Endothelial cell of umbilical vein (primary cell): Measurements from ENCODE around the gene IRF8. TPM values are rescaled to one million over a fixed set of nuclear protein-coding genes. Genes with fewer than 3 reads are reported as not detected.

Experiments
- BruUV-seq: library from RNA; stranded (reverse); fragments of 400-500 nt; replicated peaks from 2 replicates; lab custom pipeline; 2021; lab: Mats Ljungman, UMichigan
- CTCF ChIA-PET: fragments of 300-600, 350-600 bp; sonication (Branson Sonifier 250); formaldehyde crosslinking; loops from one replicate; lab custom pipeline; 2021; ENCODE audit warnings: antibody characterized with exemption, inconsistent platforms; lab: Charles Lee
- POLR2A ChIA-PET: fragments of 300-600, 350-600 bp; sonication (Branson Sonifier 250); formaldehyde crosslinking; loops from one replicate; lab custom pipeline; 2021; ENCODE audit warnings: antibody characterized with exemption, inconsistent platforms; lab: Charles Lee
- DNase-seq: peaks from one replicate; pipeline ENCODE4 v3.0.0-alpha.2; 2011; ENCODE audit warnings: low read depth, low spot score
- FAIRE-seq: peaks from 2 replicates; lab custom pipeline; 2011; peaks lifted over from hg19 to GRCh38; lab: Jason Lieb, UNC
- H2AFZ ChIP-seq: 2 replicates; pipeline ENCODE4 v1.6.0; 2012; ENCODE audit warnings: low read depth, low read length, control low read depth, inconsistent platforms
- H3K27ac ChIP-seq: 2 replicates; pipeline ENCODE4 v1.5.1; 2011; ENCODE audit warnings: low read depth, mild to moderate bottlenecking, control low read depth, low read length, moderate library complexity; ENCODE audit not compliant: insufficient read depth
- H3K27me3 ChIP-seq, 2 experiments: 2 replicates each; pipeline versions ENCODE4 v1.6.0 to v1.6.1; 2011; ENCODE audit warnings: low read length in 2 of 2, mixed read lengths in 1 of 2; ENCODE audit not compliant: control insufficient read depth in 2 of 2, insufficient read depth in 2 of 2
- H3K36me3 ChIP-seq, 2 experiments: 2 replicates in 1 of 2; 3 replicates in 1 of 2; pipeline ENCODE4 v1.5.1; 2011; ENCODE audit warnings: low read length in 2 of 2, mild to moderate bottlenecking in 1 of 2, moderate library complexity in 1 of 2; ENCODE audit not compliant: control insufficient read depth in 2 of 2, insufficient read depth in 2 of 2; ENCODE audit errors: extremely low read depth in 1 of 2
- H3K4me1 ChIP-seq: 3 replicates; pipeline ENCODE4 v1.5.1; 2011; ENCODE audit warnings: mild to moderate bottlenecking, low read length; ENCODE audit not compliant: control insufficient read depth, insufficient read depth; ENCODE audit errors: extremely low read depth
- H3K4me2 ChIP-seq: 2 replicates; pipeline ENCODE4 v1.6.1; 2011; ENCODE audit warnings: low read length, control low read depth, mixed read lengths; ENCODE audit not compliant: insufficient read depth
- H3K4me3 ChIP-seq, 3 experiments: fragments of 200-600 bp in 1 of 3; sonication (generic), shearing (Covaris generic) in 1 of 3; replicated peaks in 1 of 3; 2 replicates each; pipeline ENCODE4 v1.5.1; 2011 to 2016; ENCODE audit warnings: control low read depth in 3 of 3, low read length in 3 of 3, mild to moderate bottlenecking in 2 of 3, inconsistent platforms in 1 of 3, low read depth in 1 of 3, moderate library complexity in 1 of 3; ENCODE audit not compliant: insufficient read depth in 1 of 3
- H3K79me2 ChIP-seq: 2 replicates; pipeline ENCODE4 v1.6.0; 2012; ENCODE audit warnings: low read length, inconsistent platforms; ENCODE audit not compliant: control insufficient read depth, insufficient read depth
- H3K9ac ChIP-seq: replicated peaks from 2 replicates; pipeline ENCODE3; 2011; ENCODE audit warnings: low read length, control low read depth; ENCODE audit not compliant: insufficient read depth; ENCODE audit errors: extremely low read depth
- H3K9me1 ChIP-seq: replicated peaks from 3 replicates; pipeline ENCODE4 v1.6.0; 2011; ENCODE audit warnings: mild to moderate bottlenecking, low read length; ENCODE audit not compliant: control insufficient read depth, insufficient read depth; ENCODE audit errors: extremely low read depth
- H3K9me3 ChIP-seq: replicated peaks from 2 replicates; pipeline ENCODE4 v1.5.1; 2012; ENCODE audit warnings: low read length, inconsistent platforms; ENCODE audit not compliant: control insufficient read depth, insufficient read depth
- H4K20me1 ChIP-seq: replicated peaks from 2 replicates; pipeline ENCODE3; 2011; ENCODE audit warnings: mild to moderate bottlenecking, low read length; ENCODE audit not compliant: control insufficient read depth, insufficient read depth; ENCODE audit errors: extremely low read depth
- EZH2 ChIP-seq: IDR thresholded peaks from 2 replicates; pipeline ENCODE4 v1.6.1; 2012; ENCODE audit warnings: borderline replicate concordance, low read depth, mild to moderate bottlenecking, moderate library complexity, low read length, inconsistent platforms; ENCODE audit not compliant: severe bottlenecking
- FOS ChIP-seq: IDR thresholded peaks from 2 replicates; pipeline ENCODE4 v1.6.1; 2011; ENCODE audit warnings: mild to moderate bottlenecking, low read length, moderate library complexity, borderline replicate concordance; ENCODE audit not compliant: insufficient read depth
- GATA2 ChIP-seq: IDR thresholded peaks from 2 replicates; pipeline ENCODE4 v1.7.0; 2011; ENCODE audit warnings: low read depth, mild to moderate bottlenecking, moderate library complexity, mixed read lengths, low read length; ENCODE audit not compliant: insufficient read length, insufficient read depth
- JUN ChIP-seq: IDR thresholded peaks from 2 replicates; pipeline ENCODE4 v1.6.1; 2011; ENCODE audit warnings: borderline replicate concordance, low read depth; ENCODE audit not compliant: insufficient read length, insufficient read depth
- MYC ChIP-seq: IDR thresholded peaks from one replicate; pipeline ENCODE4 v1.6.1; 2011; ENCODE audit warnings: mild to moderate bottlenecking, low read depth, low read length
- POLR2A ChIP-seq: IDR thresholded peaks from 2 replicates; pipeline ENCODE4 v1.6.1; 2012; ENCODE audit warnings: low read depth, mild to moderate bottlenecking, control low read depth, low read length
- POLR2AphosphoS5 ChIP-seq: IDR thresholded peaks from 2 replicates; pipeline ENCODE4 v1.6.1; 2012; ENCODE audit warnings: low read depth, mild to moderate bottlenecking, control low read depth, low read length, moderate library complexity; ENCODE audit not compliant: insufficient read depth
- dilution Hi-C: fragments of 300-500 bp; cut with MboI; formaldehyde crosslinking; loops from one replicate; pipeline ENCODE4 v1.15.0; 2019; ENCODE audit warnings: low sequenced_read_pairs; ENCODE audit not compliant: extremely low pct_ligation_motif_present
- intact Hi-C: fragments of 100-400 bp; cut with micrococcal nuclease; formaldehyde crosslinking; loops from one replicate; pipeline ENCODE4 v1.10.0; 2022
- polyA plus RNA-seq, 4 experiments: library from polyadenylated mRNA; depleted of rRNA in 3 of 4; stranded (reverse) in 3 of 4; unstranded in 1 of 4; fragments of >200 nt; gene quantifications; 2 replicates each; pipeline versions ENCODE4 v1.2.1 to v1.2.3, GENCODE V29; 2011 to 2012; ENCODE audit warnings: missing spikeins in 1 of 4
- total RNA-seq: library from RNA; stranded (reverse); gene quantifications from 2 replicates; pipeline ENCODE4 v1.2.3, GENCODE V29; 2021
- TF ChIP-seq, protein P1 (sequence below), 2 donors: IDR thresholded peaks; 1 replicate in 1 of 2; 2 replicates in 1 of 2; pipeline ENCODE4 v1.5.1; 2011; ENCODE audit warnings: low read length in 2 of 2, mild to moderate bottlenecking in 2 of 2, moderate library complexity in 2 of 2, control low read depth in 1 of 2, inconsistent platforms in 1 of 2, low read depth in 1 of 2; ENCODE audit not compliant: insufficient read depth in 1 of 2; ENCODE audit errors: extremely low read depth in 1 of 2
- TF ChIP-seq, protein P2 (sequence below): IDR thresholded peaks from 2 replicates; pipeline ENCODE4 v1.6.1; 2011; ENCODE audit not compliant: insufficient read depth, insufficient read length

IRF8 gene
- total and polyA plus RNA-seq, 2 donors (not counting 3 experiments of a cell fraction or from before 2014, with no cell fraction given), result not detected

DNA sequence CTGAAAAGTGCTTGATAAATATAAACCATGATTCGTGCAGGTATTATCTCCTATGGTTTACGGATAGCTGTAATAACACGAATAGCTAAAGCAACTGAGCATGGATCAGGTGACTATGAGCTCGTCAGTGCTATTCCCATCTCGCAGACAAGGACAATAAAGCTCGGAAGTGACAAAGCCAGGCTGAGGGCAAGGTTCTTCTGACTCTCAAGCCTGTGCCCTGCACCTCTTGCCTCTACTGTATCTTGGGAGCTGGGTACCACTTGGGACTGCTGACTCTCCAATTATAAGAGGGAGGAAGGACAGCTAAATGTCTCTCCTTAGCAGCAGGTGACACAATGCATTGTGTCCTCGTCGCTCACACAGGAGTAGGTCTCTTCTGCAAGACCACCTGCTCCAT lies 49.6 kb upstream of the IRF8 start:
- intact Hi-C loops, result no loop called here
- H3K4me2 ChIP-seq, result no peak overlapping the region
- peaks cover 0 to 2% of the 10 kb centered on the region in 2 experiments for H3K27me3 ChIP-seq
- dilution Hi-C loops, result no loop called here
- TF ChIP-seq, protein P1, sequence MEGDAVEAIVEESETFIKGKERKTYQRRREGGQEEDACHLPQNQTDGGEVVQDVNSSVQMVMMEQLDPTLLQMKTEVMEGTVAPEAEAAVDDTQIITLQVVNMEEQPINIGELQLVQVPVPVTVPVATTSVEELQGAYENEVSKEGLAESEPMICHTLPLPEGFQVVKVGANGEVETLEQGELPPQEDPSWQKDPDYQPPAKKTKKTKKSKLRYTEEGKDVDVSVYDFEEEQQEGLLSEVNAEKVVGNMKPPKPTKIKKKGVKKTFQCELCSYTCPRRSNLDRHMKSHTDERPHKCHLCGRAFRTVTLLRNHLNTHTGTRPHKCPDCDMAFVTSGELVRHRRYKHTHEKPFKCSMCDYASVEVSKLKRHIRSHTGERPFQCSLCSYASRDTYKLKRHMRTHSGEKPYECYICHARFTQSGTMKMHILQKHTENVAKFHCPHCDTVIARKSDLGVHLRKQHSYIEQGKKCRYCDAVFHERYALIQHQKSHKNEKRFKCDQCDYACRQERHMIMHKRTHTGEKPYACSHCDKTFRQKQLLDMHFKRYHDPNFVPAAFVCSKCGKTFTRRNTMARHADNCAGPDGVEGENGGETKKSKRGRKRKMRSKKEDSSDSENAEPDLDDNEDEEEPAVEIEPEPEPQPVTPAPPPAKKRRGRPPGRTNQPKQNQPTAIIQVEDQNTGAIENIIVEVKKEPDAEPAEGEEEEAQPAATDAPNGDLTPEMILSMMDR (IDR thresholded peaks at IDR 0.05; ENCODE audit: extremely low read depth in 1 of 2, insufficient read depth in 1 of 2, low read depth in 1 of 2, low read length in 2 of 2), result no peak
- TF ChIP-seq FOS (no peak), JUN (no peak), GATA2 (no peak), POLR2A (no peak), POLR2AphosphoS5 (no peak), EZH2 (no peak), MYC (no peak)
- TF ChIP-seq, protein P2, sequence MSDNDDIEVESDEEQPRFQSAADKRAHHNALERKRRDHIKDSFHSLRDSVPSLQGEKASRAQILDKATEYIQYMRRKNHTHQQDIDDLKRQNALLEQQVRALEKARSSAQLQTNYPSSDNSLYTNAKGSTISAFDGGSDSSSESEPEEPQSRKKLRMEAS, result no peak
- H3K9me1 ChIP-seq, result no peaks in the 10 kb centered on the region
- no peaks in the 10 kb centered on the region for H4K20me1 ChIP-seq
- no peaks in the 10 kb centered on the region for H3K4me1 ChIP-seq
- H3K27ac ChIP-seq, result no peak overlapping the region
- H3K9ac ChIP-seq, result no peak overlapping the region
- no peaks in the 10 kb centered on the region for H3K36me3 ChIP-seq
- CTCF ChIA-PET, result interaction anchor here (1.0 kb wide), 1 partner anchor 12 kb away, joined by 3 read pairs; no protein-coding TSS in a partner anchor
- no peak overlapping the region for H3K4me3 ChIP-seq
- H3K9me3 ChIP-seq, result no peaks in the 10 kb centered on the region
- no peaks in the 10 kb centered on the region for H3K79me2 ChIP-seq
- H2AFZ ChIP-seq, result no peak overlapping the region
- no TSS peak for BruUV-seq
- DNase-seq (no peak), FAIRE-seq (no peak)
- POLR2A ChIA-PET, result no interaction called here
